Vagina (tissue), 2 donors: ENCODE results near the gene LIF.

ENCODE experiments used
- CTCF ChIP-seq, 3 experiments: fragments of 450-650 bp in 2 of 3; fragments of 200-600 bp in 1 of 3; sonication (generic) in 1 of 3; IDR thresholded peaks; one replicate each; pipeline ENCODE4 v1.5.1; 2017 to 2019; ENCODE audit warnings: antibody characterized with exemption in 3 of 3, mild to moderate bottlenecking in 2 of 3, moderate library complexity in 2 of 3
- POLR2AphosphoS5 ChIP-seq, 2 donors: sonication (generic); formaldehyde crosslinking; IDR thresholded peaks; one replicate each; pipeline ENCODE4 v1.9.0; 2017; ENCODE audit warnings: antibody characterized with exemption in 2 of 2, mild to moderate bottlenecking in 2 of 2, low read depth in 1 of 2; ENCODE audit not compliant: insufficient read depth in 1 of 2

- TF ChIP-seq POLR2AphosphoS5 (IDR thresholded peaks at IDR 0.05; ENCODE audit: insufficient read depth in 1 of 2, low read depth in 1 of 2) (no peak), CTCF (IDR thresholded peaks at IDR 0.05) (no peak)
These were observed 48.3 kb upstream of the LIF start for GRCh38 chr22:30294830-30295229.
